Fibroblast of skin of left quadriceps (primary cell): ENCODE data around the gene TRMT2A.

ENCODE experiments used
- DNase-seq, 2 experiments: peaks; one replicate each; pipeline ENCODE4 v3.0.0-alpha.2; 2013; ENCODE audit warnings: low read depth in 2 of 2

Gene TRMT2A

DNA sequence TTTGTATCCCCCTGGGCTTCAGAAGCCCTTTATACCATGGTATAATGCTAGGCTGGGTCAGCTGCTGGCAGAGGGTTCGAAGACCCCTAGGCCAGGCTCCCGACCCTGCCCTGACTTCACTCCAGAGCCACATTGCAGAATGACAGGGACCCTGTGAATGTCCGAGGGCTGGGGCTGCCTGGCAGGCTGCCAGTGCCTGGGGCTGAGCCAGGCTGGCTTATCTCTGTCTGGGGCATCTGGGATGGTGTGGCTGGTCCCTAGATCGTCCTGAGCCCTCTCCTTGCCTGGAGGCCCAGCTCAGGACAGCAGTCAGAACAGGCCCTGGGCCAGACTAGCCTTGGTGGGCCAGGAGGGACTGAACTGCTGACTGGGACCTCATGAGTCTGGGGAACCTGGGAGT is 18.2 kb upstream of the TRMT2A start:
- DNase-seq, result no peak

DNA sequence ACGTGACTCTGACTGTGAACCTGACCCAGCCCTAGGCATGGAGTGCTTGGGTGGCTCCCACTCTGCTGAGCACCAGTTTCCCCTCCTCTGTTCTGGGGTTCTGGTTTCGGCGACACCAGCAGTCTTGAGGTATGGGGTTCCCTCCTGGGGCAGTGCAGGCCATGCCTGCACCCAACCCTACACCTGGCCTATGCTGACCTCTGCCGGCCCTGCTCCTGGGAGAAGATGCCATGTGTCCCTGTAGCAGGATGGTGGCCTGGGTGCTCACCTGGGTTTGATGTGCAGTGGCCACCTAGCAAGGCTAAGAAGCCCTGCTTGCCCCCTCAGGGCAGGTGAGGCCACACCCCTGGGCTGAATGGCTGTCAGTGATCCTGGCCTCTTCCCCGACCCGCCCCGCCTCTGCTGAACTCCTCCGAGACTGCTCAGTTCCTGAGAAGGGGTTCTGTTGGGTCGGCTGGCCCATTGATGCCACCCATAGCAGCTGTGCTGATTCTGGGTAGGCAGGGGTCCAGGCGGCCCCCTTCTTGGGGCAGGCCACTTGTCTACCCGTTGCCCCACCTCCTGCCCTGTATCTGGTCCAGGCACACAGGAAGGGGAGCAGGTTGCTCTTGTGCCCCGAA is 17.0 kb upstream of the TRMT2A start:
- DNase-seq, result no peak

DNA sequence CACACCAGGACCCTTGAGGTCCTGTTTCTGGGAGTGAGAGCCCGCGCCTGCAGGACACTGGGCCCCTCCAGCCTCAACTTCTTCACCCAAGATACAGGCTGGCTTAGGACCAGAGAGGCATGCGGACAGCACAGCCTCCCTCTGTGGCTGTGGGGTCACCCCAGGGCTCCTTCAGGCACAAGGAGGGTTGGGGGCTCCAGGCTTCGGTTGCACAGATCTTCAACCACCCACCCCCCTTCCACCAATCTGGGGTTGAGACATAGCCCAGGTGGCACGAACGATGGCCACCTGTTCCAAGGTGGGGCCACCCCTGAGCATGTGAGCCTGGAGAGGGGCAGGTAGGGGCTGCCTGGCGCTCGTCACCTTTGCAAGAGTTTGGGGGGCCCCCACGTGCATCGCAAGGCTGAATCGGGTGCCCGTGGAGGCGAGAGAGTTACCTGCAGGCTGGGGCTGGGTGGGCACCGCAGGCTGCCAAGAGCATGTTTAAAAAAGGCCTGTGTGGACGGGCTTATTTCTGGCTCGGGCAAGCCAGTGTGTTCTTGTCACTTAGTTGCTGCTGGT is 15.7 kb upstream of the TRMT2A start:
- no peak for DNase-seq

DNA sequence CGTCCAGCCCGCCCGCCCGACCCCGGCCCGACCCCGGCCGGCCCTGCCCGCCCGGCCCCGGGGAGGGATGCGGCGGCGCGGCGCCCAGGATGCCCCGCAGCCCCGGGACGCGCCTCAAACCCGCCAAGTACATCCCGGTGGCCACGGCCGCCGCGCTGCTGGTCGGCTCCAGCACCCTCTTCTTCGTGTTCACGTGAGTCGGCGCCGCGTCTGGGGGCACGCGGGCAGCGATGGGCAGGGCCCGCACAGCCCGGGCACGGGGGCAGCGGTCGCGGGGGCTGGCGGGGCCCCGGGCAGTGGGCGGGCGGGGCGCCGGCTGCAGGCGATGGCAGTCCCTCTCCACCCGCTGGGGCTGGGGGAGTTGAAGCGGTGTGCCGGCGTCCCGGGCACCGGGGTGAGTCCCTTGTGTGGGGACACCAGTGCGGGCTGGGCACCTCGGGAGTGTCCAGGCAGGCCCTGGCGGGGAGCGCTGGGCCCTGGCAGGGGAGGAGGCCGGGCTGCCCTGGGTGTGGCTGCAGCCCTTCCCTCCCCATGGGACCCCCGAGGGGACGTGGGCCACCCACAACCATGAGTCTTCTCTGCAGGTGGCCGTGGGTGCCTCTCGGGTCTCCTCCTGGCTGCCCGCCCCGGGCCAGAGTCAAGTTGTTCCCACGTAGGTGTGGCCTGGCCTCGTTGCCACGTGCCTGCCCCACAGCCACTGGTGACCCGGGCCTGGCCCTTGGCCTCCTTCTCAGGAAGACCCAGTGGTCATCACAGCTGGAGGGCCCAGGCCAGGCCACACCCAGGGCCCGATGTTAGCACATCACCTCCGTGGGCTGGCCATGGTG is 15.0 kb upstream of the TRMT2A start:
- no peak for DNase-seq

DNA sequence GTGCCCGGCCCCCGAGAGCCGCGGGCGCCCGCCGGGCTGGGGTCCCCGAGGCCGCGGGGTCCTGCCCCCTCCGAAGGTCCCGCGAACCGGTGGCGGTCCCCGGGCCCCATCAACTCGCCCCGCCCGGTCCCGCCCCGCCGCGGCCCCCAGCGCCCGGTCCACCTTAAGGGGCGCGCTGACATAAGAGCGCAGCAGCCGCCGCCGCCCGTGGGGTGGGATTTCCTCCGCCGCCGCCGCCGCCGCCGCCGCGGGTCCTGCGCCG is 14.5 kb upstream of the TRMT2A start, which contains the start of gene ZDHHC8:
TSS of gene ZDHHC8 (plus strand) at position 208 of the 262 bp plus-strand sequence. CDS start 144 bp downstream, outside the sequence.
- DNase-seq, result no peak

DNA sequence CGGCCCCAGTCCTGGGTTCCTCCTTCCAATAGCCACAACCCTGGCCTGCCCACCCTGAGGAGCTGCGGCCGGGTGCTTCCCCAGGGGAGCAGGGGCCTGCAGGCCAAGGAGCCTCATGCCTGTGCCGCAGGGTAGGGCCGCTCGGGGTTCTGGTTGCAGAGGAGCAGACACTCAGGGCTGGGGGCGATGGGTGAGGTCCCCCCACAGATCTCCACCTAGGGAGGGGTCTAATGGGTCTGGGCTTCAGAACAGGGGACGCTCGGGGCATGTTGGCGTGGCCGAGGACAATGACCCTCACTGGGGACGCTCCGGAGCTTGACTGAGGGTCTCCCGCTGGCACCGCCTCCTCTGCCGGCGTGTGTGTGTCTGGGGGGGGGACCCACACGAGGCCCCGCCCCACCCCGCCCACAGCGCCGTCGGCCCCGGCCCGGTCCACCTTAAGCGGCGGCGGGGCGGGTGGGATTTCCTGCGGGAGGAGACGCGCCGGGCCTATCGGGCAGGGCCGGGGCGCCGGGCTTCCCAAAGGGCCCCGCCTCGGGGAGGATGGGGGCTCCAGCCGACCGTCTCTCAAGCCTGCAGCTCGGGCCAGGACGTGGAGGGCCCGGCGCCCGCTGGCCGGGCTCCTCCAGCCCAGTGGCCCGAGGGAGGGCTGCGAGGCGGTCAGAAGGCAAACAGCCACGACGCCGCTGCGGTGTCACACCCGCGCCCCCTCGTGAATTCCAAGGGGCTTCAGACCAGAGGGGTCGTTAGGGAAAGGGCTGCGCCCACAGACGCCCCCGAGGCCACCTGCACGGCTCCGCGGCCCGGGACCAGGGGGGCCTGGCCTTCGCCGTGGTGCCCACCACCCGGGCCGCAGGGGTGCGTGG is 13.9 kb upstream of the TRMT2A start:
- peak; percentile 40 to 42 for DNase-seq

DNA sequence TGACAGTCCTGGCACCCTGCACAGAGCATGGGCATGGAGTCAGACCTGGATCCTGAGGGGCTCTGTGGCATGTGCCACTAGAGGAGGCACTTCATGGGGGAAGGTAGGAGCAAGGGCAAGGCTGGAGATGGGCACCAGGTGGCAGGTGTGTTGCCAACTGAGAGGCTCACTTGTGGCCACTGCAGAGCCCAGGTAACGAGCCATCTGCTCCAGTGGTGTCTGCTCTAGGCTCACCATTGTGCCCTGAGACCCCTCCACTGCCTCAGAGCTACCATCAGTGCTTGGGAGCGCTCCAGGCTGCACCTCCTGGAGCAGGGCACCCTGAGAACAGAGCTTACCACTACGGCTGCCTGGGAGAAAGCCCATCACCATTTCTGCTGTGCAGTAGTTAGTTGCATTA is 13.3 kb upstream of the TRMT2A start:
- DNase-seq, result no peak

DNA sequence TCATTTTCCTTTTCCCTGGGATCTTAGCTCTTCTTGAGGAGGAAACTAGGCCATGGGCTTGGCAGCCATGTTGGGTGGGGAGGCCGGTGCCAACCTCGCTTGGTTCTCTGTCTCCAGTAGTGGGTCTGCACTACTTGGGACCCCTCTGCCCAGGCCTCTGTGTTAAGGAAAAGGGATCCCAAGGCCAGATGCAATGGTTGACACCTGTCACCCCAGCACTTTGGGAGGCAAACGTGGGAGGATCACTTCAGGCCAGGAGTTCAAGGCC is 12.7 kb upstream of the TRMT2A start:
- no peak for DNase-seq

DNA sequence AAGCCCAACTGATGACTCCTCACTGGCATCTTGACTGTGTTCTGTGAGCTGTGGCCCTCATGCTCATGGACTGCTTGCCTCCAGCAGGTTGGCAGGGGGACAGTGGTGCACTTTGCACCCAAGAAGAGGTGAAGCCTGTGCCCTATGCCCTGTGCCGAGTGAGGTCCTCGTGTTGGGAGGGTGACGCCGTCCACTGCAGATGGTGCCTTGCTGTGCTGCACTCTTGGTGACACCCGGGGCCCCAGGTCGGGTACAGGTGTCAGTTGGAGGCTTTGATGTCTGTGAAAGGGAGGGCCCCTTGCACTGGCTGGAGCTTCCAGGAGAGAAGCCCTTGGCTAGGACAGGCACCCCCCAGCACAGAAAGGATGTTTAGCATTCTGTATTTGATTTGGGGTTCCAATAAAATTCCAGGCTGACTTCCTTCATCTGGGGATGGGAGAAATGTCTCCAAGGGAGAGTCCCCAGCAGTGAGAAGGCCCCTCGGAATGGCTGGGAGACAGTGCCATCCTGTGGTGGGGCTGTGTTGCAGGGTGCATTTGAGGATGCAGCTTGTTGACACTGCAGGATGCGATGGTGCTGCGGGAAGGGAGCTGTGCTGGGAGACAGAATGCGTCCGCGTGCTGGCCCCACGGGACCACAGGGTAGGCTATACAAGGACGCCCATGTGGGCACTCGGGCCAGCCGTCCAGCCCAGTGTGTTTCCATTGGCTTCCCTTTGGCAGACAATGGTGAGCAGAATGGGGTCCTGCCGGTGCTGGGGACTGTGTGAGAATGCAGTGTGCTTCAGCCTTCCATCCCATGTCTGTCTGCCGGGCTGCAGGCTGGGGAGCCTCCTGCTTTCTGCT is 12.1 kb upstream of the TRMT2A start:
- DNase-seq, result no peak

DNA sequence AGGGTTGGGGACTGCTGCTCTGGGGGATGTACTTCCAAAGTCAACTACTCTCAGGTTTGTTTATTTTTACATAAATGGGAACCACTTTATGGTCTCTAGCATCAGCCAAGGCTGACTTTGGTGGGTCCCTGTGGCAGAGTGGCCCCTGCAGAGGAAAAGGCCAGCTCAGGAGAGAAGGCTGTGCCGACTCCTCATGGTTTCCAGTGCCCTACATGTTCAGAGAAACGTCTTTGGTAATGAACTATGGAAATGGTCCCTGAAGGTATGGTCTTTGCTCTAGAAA is 11.5 kb upstream of the TRMT2A start:
- DNase-seq, result no peak

DNA sequence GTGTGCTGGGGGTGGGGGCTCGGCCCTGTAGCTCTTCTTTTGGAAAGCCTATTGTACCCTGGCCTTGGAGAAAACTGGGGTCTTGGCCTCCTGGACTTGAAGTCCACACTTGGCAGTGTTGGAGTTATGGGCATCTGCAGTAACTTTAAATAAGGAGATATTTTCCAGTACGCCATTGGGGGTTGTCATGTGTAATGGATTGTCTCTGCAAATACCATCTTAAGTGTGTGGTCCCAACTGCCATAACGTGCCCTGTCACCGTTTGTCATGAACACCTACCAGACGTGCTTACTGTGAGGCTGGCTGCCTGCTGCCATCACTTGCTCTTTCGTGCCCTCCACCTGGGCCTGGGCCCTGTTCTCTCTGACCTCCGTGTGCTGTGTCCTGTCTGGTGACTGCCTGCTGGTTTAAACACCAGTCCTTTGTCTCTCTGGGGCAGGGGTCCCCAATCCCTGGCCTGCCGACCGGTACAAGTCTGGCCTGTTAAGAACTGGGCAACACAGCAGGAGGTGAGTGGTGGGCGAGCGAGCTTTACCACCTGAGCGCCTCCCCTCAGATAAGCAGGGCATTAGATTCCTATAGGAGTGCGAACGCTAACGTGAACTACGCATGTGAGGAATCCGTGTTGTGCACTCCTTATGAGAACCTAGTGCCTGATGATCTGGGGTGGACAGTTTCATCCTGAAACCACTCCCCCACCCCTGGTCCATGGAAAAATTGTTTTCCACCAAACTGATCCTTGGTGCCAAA is 11.0 kb upstream of the TRMT2A start:
- no peak for DNase-seq

DNA sequence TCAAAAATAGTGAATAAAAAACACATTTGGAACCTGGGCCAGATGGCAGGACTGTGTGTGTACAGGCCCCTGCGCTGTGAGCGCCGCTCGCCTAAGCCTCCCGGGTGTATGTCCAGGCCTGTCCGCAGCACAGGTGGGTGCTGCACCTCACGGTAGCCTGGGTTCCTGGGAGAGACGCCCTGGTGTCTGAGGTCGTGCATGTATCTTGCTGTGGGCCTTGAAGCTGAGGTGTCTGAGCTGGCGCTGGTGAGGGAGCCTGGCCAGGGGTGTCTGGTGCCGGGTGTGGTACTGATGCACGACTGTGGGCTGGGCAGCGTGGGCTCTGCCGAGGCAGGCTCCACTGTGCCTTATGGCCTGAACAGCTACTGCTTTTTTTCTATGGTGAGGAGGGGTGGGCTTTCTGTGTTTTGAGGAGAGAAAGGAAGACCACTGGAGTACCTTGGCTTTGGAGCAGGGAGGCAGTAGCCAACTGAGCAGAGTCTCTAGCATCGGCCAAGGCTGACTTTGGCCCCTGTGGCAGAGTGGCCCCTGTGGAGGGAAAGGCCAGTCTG is 10.4 kb upstream of the TRMT2A start:
- DNase-seq, result no peak

DNA sequence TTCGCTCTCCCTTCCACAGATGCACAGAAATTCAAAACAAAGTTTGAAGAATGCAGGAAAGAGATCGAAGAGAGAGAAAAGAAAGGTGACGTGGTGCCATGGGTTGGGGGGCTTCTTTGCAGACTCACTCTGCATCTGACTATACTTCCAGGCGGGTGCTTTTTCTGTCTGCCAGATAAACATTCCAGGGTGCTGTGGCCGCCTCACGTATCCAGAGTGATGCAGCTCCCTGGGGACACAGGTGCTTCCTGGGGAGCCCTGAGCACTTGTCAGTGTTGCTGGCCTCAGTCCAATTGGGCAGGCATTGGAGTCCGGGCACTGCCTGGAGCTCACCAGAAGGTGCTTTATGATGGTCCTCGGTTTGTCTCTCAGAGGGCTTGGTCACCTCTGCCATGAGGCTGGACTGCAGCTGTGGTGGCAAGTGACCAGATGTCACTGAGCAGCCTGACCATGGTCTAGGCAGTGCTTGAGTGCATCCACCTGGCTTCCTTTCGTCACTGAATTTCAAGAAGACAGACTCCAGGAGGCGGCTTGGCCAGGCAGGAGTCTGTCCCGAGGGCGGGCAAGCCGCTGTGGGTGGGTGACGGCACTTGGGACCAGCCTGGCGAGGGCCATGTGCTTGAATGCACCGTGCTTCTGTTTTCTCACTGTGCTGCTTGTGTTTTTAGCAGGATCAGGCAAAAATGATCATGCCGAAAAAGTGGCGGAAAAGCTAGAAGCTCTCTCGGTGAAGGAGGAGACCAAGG is 9.4 kb upstream of the TRMT2A start:
- no peak for DNase-seq

DNA sequence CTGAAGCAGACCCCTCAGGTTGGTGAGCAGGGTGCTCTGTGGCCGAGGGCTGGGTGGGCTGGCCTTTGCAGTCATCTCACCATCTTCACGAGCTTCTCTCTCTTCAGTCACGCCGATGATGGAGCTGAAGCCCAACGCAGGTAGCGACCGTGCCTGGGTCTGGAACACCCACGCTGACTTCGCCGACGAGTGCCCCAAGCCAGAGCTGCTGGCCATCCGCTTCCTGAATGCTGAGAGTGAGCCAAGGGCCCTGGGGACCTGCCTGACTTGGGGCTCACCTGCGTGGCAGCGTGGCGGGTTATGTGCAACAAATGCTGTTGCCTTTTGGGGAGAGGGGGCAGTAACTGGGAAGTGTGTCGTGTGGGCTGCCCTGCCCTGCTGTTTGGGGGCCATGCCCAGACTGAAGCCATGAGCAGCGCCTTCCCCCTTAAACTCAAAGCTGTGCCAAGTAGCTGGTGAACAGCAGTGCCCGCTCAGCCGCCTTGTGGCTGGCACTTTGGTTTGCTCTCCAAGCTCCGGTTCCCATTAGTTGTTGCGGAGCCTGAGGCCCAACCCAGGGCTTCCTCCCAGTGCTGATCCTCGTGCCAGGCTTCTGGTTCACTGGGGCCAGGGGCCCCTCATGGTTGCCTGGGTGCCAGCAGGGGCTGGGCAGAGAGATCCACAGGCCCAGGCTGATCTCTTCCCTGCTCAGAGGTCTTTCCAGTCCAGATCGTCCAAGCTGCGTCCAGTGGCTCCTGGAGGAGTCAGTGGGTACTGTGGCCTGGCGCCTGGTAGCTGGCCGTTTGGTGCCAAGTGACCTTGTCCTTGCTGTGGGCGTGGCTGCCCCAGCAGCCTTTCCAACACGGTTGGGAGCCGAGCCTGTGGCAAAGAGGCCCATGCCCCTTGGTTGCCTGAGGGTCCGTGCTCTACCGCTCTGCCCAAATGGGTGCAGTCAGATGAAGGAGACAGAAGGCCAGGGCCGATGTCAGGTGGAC is 8.5 kb upstream of the TRMT2A start:
- DNase-seq, result no peak

DNA sequence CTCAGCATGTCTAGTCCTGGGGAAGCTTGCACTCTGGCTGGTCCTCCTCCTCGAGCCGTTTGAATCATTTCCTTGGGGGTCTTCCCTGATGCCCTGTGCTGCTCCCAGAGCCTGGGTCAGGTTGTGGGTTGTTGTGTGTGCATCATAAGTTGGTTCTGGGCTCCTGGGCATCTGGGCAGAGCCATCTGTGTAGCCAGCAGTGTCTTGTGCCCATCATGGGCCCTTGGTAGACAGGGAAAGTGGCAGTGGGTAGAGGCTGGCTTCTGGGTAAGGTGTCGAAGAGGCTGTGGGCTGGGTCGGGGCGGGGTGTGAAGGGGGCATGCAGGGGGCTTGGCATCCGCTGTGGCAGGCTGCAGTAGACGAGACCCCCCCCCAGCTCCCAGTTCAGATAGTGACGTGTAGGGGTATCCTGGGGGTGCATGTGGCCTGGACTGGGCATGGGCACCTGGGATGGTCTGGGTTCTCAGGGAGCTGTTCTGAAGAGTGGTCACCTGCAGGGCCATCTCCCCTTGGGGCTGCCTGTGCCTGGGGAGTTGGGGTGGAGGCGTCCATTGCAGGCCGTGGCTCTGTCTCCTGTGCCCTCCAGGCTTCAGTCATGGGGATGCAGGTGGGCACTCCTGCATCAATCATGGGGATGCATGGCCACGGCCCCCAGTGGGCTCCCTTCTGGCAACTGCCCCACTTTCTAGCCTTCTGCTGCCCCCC is 7.2 kb upstream of the TRMT2A start:
- DNase-seq, result no peak

DNA sequence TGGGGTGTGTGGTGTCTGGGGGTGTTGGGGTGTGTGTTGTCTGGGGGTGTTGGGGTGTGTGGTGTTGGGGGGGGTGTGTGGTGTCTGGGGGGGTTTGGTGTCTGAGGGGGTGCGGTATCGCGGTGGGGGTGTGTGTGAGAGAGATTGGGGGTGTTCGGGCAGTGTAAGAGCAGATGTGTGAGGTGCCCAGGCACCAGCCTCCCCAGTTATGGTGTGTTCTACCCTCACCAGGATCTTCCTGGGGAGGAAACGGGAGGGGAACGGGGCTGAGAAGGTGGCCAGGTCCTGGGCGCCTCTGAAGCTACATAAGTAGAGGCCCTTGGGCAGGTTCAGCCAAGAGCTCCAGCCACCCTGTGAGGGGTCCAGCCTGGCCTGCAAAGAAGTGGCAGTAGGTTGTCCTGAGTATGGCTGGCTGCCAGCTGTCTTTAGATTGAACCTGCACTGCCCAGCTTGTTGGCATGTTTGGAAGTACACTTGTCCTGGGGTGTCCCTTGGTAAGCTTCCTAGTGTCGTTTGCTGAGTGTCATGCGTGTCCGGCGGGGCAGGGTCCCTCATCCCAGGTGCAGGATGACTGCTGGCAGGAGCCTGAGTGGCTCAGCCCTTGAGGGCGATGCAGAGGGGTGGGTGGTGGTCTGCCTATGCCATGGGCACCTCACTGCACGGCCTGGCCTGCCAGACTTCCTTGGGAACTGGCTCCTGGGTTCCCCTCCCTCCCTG is 6.5 kb upstream of the TRMT2A start:
- DNase-seq, result no peak

DNA sequence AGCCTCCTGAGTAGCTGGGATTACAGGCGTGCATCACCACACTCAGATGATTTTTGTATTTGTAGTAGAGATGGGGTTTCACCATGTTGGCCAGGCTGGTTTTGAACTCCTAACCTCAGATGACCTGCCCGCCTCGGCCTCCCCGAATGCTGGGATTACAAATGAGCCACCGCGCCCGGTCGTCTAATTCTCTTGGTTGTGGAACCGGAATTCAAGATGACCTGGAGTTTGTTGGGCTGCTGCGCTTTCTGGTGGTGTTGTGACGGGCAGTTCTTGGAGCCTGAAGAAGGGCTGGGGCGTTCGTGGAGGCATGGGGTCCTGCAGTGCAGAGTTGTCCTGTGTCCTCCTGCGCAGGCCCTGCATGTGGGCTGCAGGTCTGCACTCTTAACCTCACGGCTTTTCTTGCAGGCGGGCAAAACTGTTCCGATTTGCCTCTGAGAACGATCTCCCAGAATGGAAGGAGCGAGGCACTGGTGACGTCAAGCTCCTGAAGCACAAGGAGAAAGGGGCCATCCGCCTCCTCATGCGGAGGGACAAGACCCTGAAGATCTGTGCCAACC is 4.9 kb upstream of the TRMT2A start:
- no peak for DNase-seq
